ENCODE data around the gene CACNG4.

The CACNG4 gene

DNA sequence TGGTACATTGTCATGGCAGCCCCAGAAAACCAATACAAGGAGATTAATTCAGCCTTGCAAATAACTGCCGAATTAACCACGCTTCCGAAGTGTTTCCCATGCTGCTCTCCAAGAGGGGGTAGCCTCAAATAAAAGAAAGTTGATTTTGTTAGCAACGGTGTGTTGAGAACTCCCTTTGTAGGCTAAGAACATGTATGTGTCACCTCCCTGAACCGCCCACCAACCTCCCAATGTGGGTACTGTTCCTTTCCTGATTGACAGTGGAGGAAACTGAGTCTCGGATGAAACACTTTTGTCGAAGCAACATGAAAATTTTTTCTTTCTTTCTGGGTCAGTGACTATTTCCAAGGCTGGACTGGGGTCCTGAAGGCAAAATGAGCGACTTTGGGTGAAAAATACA, 25.1 kb downstream of the CACNG4 start:
- no peak for TF ChIP-seq ZFP3 (CRISPR knock-in tag; IDR thresholded peaks at IDR 0.05)
- no peak for TF ChIP-seq ESRRG (CRISPR knock-in tag; IDR thresholded peaks at IDR 0.05)
- TF ChIP-seq, protein P1, sequence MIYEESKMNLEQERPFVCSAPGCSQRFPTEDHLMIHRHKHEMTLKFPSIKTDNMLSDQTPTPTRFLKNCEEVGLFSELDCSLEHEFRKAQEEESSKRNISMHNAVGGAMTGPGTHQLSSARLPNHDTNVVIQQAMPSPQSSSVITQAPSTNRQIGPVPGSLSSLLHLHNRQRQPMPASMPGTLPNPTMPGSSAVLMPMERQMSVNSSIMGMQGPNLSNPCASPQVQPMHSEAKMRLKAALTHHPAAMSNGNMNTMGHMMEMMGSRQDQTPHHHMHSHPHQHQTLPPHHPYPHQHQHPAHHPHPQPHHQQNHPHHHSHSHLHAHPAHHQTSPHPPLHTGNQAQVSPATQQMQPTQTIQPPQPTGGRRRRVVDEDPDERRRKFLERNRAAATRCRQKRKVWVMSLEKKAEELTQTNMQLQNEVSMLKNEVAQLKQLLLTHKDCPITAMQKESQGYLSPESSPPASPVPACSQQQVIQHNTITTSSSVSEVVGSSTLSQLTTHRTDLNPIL (CRISPR knock-in tag; IDR thresholded peaks at IDR 0.05; ENCODE audit: low read depth): no peak
- no peak for TF ChIP-seq ZC3H10 (CRISPR knock-in tag; IDR thresholded peaks at IDR 0.05)
- TF ChIP-seq ARNTL (CRISPR knock-in tag; IDR thresholded peaks at IDR 0.05; ENCODE audit: borderline replicate concordance, low read depth): no peak
- ATAC-seq: no peak

DNA sequence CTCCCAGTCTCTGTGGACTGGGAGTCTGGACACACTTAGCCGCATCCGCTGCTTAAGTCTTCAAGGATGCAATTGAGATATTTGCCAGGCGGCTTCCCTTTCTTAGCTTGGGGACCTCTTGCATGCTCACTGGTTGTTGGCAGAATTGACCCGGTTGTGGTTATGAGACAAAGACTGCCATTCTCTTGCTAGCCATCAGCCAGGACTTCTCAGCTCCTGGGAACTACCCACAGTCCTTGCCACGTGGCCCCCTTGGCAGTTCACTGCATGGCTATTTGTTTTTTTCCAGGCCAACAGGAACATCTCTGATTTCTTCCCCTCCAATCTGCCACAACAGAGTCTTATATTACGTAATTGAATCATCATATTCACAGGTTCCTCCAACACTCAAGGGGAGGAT, 25.5 kb downstream of the CACNG4 start:
- no peak for ATAC-seq
- TF ChIP-seq, protein P2, sequence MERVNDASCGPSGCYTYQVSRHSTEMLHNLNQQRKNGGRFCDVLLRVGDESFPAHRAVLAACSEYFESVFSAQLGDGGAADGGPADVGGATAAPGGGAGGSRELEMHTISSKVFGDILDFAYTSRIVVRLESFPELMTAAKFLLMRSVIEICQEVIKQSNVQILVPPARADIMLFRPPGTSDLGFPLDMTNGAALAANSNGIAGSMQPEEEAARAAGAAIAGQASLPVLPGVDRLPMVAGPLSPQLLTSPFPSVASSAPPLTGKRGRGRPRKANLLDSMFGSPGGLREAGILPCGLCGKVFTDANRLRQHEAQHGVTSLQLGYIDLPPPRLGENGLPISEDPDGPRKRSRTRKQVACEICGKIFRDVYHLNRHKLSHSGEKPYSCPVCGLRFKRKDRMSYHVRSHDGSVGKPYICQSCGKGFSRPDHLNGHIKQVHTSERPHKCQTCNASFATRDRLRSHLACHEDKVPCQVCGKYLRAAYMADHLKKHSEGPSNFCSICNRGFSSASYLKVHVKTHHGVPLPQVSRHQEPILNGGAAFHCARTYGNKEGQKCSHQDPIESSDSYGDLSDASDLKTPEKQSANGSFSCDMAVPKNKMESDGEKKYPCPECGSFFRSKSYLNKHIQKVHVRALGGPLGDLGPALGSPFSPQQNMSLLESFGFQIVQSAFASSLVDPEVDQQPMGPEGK (CRISPR knock-in tag; IDR thresholded peaks at IDR 0.05; ENCODE audit: borderline replicate concordance): no peak
- no peak for TF ChIP-seq PPARA (CRISPR knock-in tag; IDR thresholded peaks at IDR 0.05; ENCODE audit: borderline replicate concordance)
- TF ChIP-seq ZC3H10 (CRISPR knock-in tag; IDR thresholded peaks at IDR 0.05): no peak
- TF ChIP-seq ZFP3 (CRISPR knock-in tag; IDR thresholded peaks at IDR 0.05): no peak
- TF ChIP-seq, protein P1 (CRISPR knock-in tag; IDR thresholded peaks at IDR 0.05; ENCODE audit: low read depth): no peak
- TF ChIP-seq ISL1 (CRISPR knock-in tag; IDR thresholded peaks at IDR 0.05): no peak
- no peak for TF ChIP-seq ZNF565 (CRISPR knock-in tag; conservative IDR thresholded peaks at IDR 0.05; ENCODE audit: low read depth)
- no peak for TF ChIP-seq ZFP30 (CRISPR knock-in tag; IDR thresholded peaks at IDR 0.05)
- TF ChIP-seq ZNF8 (CRISPR knock-in tag; IDR thresholded peaks at IDR 0.05): no peak
- no peak for TF ChIP-seq TCF4 (CRISPR knock-in tag; IDR thresholded peaks at IDR 0.05; ENCODE audit: borderline replicate concordance)
- TF ChIP-seq, protein P3, sequence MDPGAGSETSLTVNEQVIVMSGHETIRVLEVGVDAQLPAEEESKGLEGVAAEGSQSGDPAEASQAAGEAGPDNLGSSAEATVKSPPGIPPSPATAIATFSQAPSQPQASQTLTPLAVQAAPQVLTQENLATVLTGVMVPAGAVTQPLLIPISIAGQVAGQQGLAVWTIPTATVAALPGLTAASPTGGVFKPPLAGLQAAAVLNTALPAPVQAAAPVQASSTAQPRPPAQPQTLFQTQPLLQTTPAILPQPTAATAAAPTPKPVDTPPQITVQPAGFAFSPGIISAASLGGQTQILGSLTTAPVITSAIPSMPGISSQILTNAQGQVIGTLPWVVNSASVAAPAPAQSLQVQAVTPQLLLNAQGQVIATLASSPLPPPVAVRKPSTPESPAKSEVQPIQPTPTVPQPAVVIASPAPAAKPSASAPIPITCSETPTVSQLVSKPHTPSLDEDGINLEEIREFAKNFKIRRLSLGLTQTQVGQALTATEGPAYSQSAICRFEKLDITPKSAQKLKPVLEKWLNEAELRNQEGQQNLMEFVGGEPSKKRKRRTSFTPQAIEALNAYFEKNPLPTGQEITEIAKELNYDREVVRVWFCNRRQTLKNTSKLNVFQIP (CRISPR knock-in tag; IDR thresholded peaks at IDR 0.05; ENCODE audit: borderline replicate concordance, low read depth): no peak
- no peak for TF ChIP-seq ZNF70 (CRISPR knock-in tag; IDR thresholded peaks at IDR 0.05)
- no peak for TF ChIP-seq BACH2 (CRISPR knock-in tag; IDR thresholded peaks at IDR 0.05; ENCODE audit: borderline replicate concordance)
- no peak for TF ChIP-seq RARB (CRISPR knock-in tag; IDR thresholded peaks at IDR 0.05)
- no peak for TF ChIP-seq CSDC2 (CRISPR knock-in tag; IDR thresholded peaks at IDR 0.05)
- no peak for TF ChIP-seq ESRRG (CRISPR knock-in tag; IDR thresholded peaks at IDR 0.05)

DNA sequence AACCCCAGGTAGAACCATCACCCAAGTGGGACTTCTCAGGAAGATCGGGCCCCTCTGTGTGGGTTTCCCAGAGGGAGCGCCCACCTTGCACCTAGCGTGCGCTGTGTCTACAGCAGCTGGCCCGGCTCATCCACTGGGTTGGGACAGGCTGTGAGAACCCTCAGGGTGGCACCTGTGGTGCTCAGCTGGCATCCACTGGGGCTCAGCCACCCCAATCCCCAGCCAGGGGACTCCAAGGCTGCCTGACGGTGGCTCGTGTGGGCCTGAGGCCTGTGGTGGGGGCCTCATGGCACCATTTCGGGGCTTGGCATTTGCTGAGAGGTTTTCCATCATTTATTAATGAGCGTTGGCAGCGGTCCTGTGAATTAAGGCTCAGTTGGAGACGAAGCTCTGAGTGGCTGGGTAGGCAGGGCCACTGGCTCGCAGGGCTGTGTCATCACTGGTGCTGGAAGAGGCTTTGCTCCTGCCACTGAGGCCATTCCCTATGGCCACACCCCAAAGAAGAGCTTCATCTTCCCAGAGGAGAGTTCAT, 28.5 kb downstream of the CACNG4 start:
- TF ChIP-seq CSDC2 (CRISPR knock-in tag; IDR thresholded peaks at IDR 0.05) (no peak), PPARA (CRISPR knock-in tag; IDR thresholded peaks at IDR 0.05; ENCODE audit: borderline replicate concordance) (no peak), ZNF565 (CRISPR knock-in tag; conservative IDR thresholded peaks at IDR 0.05; ENCODE audit: low read depth) (no peak), ARNTL (CRISPR knock-in tag; IDR thresholded peaks at IDR 0.05; ENCODE audit: borderline replicate concordance, low read depth) (no peak), ZNF8 (CRISPR knock-in tag; IDR thresholded peaks at IDR 0.05) (no peak), ZNF70 (CRISPR knock-in tag; IDR thresholded peaks at IDR 0.05) (no peak), ZFP3 (CRISPR knock-in tag; IDR thresholded peaks at IDR 0.05) (no peak), SNAI2 (CRISPR knock-in tag; IDR thresholded peaks at IDR 0.05) (no peak), OSR1 (CRISPR knock-in tag; IDR thresholded peaks at IDR 0.05) (no peak), ZFP30 (CRISPR knock-in tag; IDR thresholded peaks at IDR 0.05) (no peak), TCF4 (CRISPR knock-in tag; IDR thresholded peaks at IDR 0.05; ENCODE audit: borderline replicate concordance) (no peak)
- TF ChIP-seq, protein P3 (CRISPR knock-in tag; IDR thresholded peaks at IDR 0.05; ENCODE audit: borderline replicate concordance, low read depth): no peak
- TF ChIP-seq, protein P4, sequence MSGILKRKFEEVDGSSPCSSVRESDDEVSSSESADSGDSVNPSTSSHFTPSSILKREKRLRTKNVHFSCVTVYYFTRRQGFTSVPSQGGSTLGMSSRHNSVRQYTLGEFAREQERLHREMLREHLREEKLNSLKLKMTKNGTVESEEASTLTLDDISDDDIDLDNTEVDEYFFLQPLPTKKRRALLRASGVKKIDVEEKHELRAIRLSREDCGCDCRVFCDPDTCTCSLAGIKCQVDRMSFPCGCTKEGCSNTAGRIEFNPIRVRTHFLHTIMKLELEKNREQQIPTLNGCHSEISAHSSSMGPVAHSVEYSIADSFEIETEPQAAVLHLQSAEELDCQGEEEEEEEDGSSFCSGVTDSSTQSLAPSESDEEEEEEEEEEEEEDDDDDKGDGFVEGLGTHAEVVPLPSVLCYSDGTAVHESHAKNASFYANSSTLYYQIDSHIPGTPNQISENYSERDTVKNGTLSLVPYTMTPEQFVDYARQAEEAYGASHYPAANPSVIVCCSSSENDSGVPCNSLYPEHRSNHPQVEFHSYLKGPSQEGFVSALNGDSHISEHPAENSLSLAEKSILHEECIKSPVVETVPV (CRISPR knock-in tag; IDR thresholded peaks at IDR 0.05): no peak
- ATAC-seq: no peak

Measured in SK-N-SH treated with all-trans-retinoic acid at 6 μM for 48 hours (cell line).